ENCODE data around the gene DXO. TPM values are rescaled to one million over a fixed set of nuclear protein-coding genes. Genes with fewer than 3 reads are reported as not detected.

The DXO gene
- total RNA-seq, 1 experiment from 2014 or later = 43.6 TPM

DNA sequence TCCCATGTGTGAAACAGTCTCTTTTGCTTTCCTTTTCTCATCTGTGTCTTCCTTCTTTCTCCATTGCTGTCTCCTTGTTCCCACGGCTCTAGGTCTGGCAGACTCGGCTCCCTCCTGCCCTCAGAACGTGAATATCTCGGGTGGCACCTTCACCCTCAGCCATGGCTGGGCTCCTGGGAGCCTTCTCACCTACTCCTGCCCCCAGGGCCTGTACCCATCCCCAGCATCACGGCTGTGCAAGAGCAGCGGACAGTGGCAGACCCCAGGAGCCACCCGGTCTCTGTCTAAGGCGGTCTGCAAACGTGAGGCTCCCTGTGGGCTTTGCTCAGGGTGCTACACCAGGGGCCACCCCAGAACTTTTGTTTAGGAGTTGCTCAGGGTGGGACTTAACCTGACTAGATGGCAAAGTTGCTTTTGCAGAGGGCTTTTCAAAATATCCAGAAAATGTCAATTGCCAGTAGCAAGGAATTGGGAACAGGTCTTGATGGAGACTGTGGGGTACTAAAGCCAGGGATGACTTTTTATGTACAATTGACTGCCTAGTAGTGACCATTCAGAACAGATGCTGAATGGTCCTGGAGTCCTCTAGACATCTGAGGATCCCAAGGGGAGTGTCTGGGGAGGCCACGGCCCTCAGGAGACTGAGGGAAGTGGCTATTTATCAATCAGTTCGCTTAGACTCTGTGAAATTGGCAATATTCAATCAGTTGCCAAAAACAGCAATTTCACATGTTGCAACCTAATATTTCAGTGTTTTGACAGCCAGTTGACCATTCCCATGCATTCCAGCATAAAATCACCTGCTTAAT, 43.9 kb downstream of the DXO start:
- Mint-ChIP-seq H3K4me1 (ENCODE audit: low read depth, unreplicated experiment) (peaks cover 8% of the 10 kb centered on the region), H3K4me3 (ENCODE audit: low read depth, unreplicated experiment) (peak overlapping the region; percentile 1), H3K27ac (ENCODE audit: unreplicated experiment) (peak overlapping the region; percentile 57), H3K27me3 (ENCODE audit: unreplicated experiment) (peaks cover 4% of the 10 kb centered on the region), H3K36me3 (ENCODE audit: insufficient read depth, unreplicated experiment) (no peaks in the 10 kb centered on the region), H3K9me3 (ENCODE audit: low read depth, unreplicated experiment) (no peaks in the 10 kb centered on the region)
- no TSS peak for BruUV-seq (replicated peaks)
- CTCF ChIA-PET = interaction anchor here (0.6 to 0.7 kb wide), 2 partner anchors 26 to 267 kb away, joined by 3 read pairs; no protein-coding TSS in a partner anchor
- intact Hi-C loops (cut with micrococcal nuclease; ENCODE audit: unreplicated experiment) = no loop called here
- DNase-seq = no peak
- TF ChIP-seq, protein P1, sequence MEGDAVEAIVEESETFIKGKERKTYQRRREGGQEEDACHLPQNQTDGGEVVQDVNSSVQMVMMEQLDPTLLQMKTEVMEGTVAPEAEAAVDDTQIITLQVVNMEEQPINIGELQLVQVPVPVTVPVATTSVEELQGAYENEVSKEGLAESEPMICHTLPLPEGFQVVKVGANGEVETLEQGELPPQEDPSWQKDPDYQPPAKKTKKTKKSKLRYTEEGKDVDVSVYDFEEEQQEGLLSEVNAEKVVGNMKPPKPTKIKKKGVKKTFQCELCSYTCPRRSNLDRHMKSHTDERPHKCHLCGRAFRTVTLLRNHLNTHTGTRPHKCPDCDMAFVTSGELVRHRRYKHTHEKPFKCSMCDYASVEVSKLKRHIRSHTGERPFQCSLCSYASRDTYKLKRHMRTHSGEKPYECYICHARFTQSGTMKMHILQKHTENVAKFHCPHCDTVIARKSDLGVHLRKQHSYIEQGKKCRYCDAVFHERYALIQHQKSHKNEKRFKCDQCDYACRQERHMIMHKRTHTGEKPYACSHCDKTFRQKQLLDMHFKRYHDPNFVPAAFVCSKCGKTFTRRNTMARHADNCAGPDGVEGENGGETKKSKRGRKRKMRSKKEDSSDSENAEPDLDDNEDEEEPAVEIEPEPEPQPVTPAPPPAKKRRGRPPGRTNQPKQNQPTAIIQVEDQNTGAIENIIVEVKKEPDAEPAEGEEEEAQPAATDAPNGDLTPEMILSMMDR (IDR thresholded peaks at IDR 0.05; ENCODE audit: unreplicated experiment) = no peak

DNA sequence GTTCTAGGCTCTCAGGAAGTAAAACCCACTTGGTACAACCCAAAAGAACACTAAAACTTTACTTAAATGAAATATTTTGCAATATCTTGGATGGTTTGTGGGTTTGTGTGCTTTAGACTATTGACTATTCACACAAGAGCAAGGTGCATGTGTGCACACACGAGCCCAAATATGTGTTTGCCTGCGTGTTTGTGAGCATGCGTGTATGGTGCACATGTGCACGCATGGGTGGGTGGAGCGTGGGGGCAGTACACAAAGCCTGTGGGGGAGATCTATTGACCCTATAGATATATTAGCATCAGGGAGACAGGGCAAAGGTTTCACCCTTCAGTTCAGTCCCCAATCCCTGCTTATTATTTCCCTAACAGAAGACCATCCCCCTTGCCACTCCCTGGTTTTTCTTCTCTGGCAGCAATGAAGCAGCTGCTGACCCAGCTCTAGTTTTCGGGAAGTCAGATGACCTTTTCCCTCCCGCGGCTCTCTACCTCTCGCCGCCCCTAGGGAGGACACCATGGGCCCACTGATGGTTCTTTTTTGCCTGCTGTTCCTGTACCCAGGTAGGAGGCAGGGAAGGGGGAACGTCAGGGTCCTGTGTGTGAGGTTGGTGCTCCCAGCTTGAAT, 44.6 kb downstream of the DXO start, which contains the start of gene C2:
Gene C2, plus strand, starts transcription at position 476 of the 621 bp plus-strand sequence. Its CDS starts 36 bp downstream, at position 512.
- BruUV-seq (replicated peaks) = no TSS peak
- TF ChIP-seq, protein P1 (IDR thresholded peaks at IDR 0.05; ENCODE audit: unreplicated experiment) = no peak
- intact Hi-C loops (cut with micrococcal nuclease; ENCODE audit: unreplicated experiment) = no loop called here
- H3K4me1 Mint-ChIP-seq (ENCODE audit: low read depth, unreplicated experiment) = peaks cover 8% of the 10 kb centered on the region
- H3K36me3 Mint-ChIP-seq (ENCODE audit: insufficient read depth, unreplicated experiment) = no peaks in the 10 kb centered on the region
- H3K27me3 Mint-ChIP-seq (ENCODE audit: unreplicated experiment) = no peaks in the 10 kb centered on the region
- H3K9me3 Mint-ChIP-seq (ENCODE audit: low read depth, unreplicated experiment) = no peaks in the 10 kb centered on the region
- no peak for DNase-seq
- H3K4me3 Mint-ChIP-seq (ENCODE audit: low read depth, unreplicated experiment) = peak within 1 kb of the TSS; percentile 1
- peak within 1 kb of the TSS; percentile 57 for H3K27ac Mint-ChIP-seq (ENCODE audit: unreplicated experiment)
- CTCF ChIA-PET = interaction anchor here (0.7 to 0.9 kb wide), 2 partner anchors 10 to 25 kb away, joined by 3 to 5 read pairs; no protein-coding TSS in a partner anchor

DNA sequence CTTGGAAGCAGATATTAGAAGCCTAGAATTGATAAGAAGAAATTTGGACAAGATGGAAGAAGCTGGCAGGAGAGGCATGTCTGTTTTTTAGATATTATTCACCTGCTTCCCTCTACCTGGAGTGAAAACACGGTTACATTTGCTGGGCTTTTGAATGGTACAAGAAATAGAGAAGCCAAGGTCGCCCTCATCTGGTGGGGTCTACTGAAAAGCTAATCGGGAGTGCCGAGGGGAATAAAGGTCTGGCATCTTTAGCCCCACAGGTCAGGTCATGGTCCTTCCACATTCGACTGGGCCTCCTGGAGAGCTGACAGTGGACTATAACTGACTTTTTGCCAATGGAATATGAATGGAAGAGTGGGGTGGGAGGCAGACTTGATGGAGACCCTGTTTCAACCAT, 49.0 kb downstream of the DXO start:
- Mint-ChIP-seq H3K4me1 (ENCODE audit: low read depth, unreplicated experiment) (peaks cover 14% of the 10 kb centered on the region), H3K27me3 (ENCODE audit: unreplicated experiment) (no peaks in the 10 kb centered on the region), H3K27ac (ENCODE audit: unreplicated experiment) (no peak overlapping the region), H3K4me3 (ENCODE audit: low read depth, unreplicated experiment) (no peak overlapping the region), H3K36me3 (ENCODE audit: insufficient read depth, unreplicated experiment) (no peaks in the 10 kb centered on the region), H3K9me3 (ENCODE audit: low read depth, unreplicated experiment) (no peaks in the 10 kb centered on the region)
- peak; percentile 53 for DNase-seq
- intact Hi-C loops (cut with micrococcal nuclease; ENCODE audit: unreplicated experiment) = no loop called here
- CTCF ChIA-PET = interaction anchor here (0.6 to 2.0 kb wide), 4 partner anchors 23 to 242 kb away, joined by 3 to 8 read pairs (median 6); partner anchors contain the start of genes CFB and LY6G5C
- BruUV-seq (replicated peaks) = no TSS peak
- TF ChIP-seq, protein P1 (IDR thresholded peaks at IDR 0.05; ENCODE audit: unreplicated experiment) = no peak

DNA sequence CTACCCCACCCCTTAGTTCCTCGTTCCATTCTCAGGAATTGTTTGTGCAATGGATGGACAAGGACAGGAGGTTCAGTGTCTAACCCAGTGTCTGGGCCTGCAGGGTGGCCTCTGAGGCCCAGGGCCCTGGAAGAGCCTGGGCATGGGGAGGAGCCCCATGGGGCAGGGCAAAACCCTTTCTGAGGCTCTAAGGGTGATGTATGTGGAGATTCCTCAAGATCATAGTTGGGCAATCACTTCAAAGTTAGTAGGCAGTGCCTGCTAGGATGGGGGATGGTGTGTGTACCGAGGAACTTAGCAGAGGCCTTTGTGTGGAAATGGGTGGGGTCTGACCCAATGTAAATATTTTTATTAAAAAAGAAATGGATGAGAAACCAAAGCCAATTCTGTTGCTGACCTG, 51.1 kb downstream of the DXO start:
- no TSS peak for BruUV-seq (replicated peaks)
- no peak overlapping the region for H3K4me3 Mint-ChIP-seq (ENCODE audit: low read depth, unreplicated experiment)
- H3K4me1 Mint-ChIP-seq (ENCODE audit: low read depth, unreplicated experiment) = peaks cover 13% of the 10 kb centered on the region
- CTCF ChIA-PET = interaction anchor here (1.2 kb wide), 2 partner anchors 25 to 31 kb away, joined by 3 to 5 read pairs; partner anchors contain the start of gene CFB
- no peak for DNase-seq
- H3K27ac Mint-ChIP-seq (ENCODE audit: unreplicated experiment) = no peak overlapping the region
- intact Hi-C loops (cut with micrococcal nuclease; ENCODE audit: unreplicated experiment) = no loop called here
- no peaks in the 10 kb centered on the region for H3K9me3 Mint-ChIP-seq (ENCODE audit: low read depth, unreplicated experiment)
- no peaks in the 10 kb centered on the region for H3K36me3 Mint-ChIP-seq (ENCODE audit: insufficient read depth, unreplicated experiment)
- H3K27me3 Mint-ChIP-seq (ENCODE audit: unreplicated experiment) = no peaks in the 10 kb centered on the region
- TF ChIP-seq, protein P1 (IDR thresholded peaks at IDR 0.05; ENCODE audit: unreplicated experiment) = no peak

Small RNAs within 50 kb of the gene (microRNA-seq; reads per million reads assigned to microRNA genes)
- 7.4 reads per million, percentile 26 among the genes with 10 or more reads in this experiment for gene MIR1236

Other genes with a start within 250 kb of the DXO start
- gene MPIG6B, start 248.8 kb downstream of the DXO start, total RNA-seq (2022) = not detected in 2 replicates
- gene DDAH2, start 242.8 kb downstream of the DXO start, total RNA-seq (2022) = 81.4 and 89.6 TPM in 2 replicates
- 943 and 1,109 TPM in 2 replicates for gene CLIC1, start 235.6 kb downstream of the DXO start, total RNA-seq (2022)
- 156 and 176 TPM in 2 replicates for gene MSH5, start 232.1 kb downstream of the DXO start, total RNA-seq (2022)
- gene SAPCD1, start 209.5 kb downstream of the DXO start, total RNA-seq (2022) = 26.6 and 30.3 TPM in 2 replicates
- 22.1 and 37.6 TPM in 2 replicates for gene VWA7, start 194.8 kb downstream of the DXO start, total RNA-seq (2022)
- 316 and 331 TPM in 2 replicates for gene VARS1, start 176.4 kb downstream of the DXO start, total RNA-seq (2022)
- 126 and 144 TPM in 2 replicates for gene LSM2, start 165.2 kb downstream of the DXO start, total RNA-seq (2022)
- 4.2 and 4.3 TPM in 2 replicates for gene HSPA1L, start 156.9 kb downstream of the DXO start, total RNA-seq (2022)
- gene HSPA1A, start 156.6 kb downstream of the DXO start, total RNA-seq (2022) = 1,238 and 1,263 TPM in 2 replicates
- 687 and 705 TPM in 2 replicates for gene HSPA1B, start 144.4 kb downstream of the DXO start, total RNA-seq (2022)
- 133 and 159 TPM in 2 replicates for gene NEU1, start 109.3 kb downstream of the DXO start, total RNA-seq (2022)
- gene SLC44A4, start 93.1 kb downstream of the DXO start, total RNA-seq (2022) = 185 and 238 TPM in 2 replicates
- 131 and 138 TPM in 2 replicates for gene EHMT2, start 74.4 kb downstream of the DXO start, total RNA-seq (2022)
- gene ZBTB12, start 70.1 kb downstream of the DXO start, total RNA-seq (2022) = 22.6 and 28.1 TPM in 2 replicates
- gene C2, start 44.4 kb downstream of the DXO start, total RNA-seq (2022) = 5.0 and 6.3 TPM in 2 replicates
- gene CFB, start 26.0 kb downstream of the DXO start, total RNA-seq (2022) = 944 and 1,205 TPM in 2 replicates
- 141 and 157 TPM in 2 replicates for gene NELFE, start 13.2 kb downstream of the DXO start, total RNA-seq (2022)
- 182 and 201 TPM in 2 replicates for gene SKIC2, start 13.0 kb downstream of the DXO start, total RNA-seq (2022)
- gene C4A, start 9.9 kb upstream of the DXO start, total RNA-seq (2022) = 13.1 and 20.8 TPM in 2 replicates
- 7.8 and 13.4 TPM in 2 replicates for gene C4B, start 42.7 kb upstream of the DXO start, total RNA-seq (2022)
- 0.76 and 0.78 TPM in 2 replicates for gene CYP21A2, start 66.3 kb upstream of the DXO start, total RNA-seq (2022)
- 10.6 and 11.3 TPM in 2 replicates for gene TNXB, start 137.2 kb upstream of the DXO start, total RNA-seq (2022)
- gene ATF6B, start 156.1 kb upstream of the DXO start, total RNA-seq (2022) = 185 and 196 TPM in 2 replicates
- 13.8 and 15.6 TPM in 2 replicates for gene FKBPL, start 158.2 kb upstream of the DXO start, total RNA-seq (2022)
- 1.7 and 2.9 TPM in 2 replicates for gene PRRT1, start 179.8 kb upstream of the DXO start, total RNA-seq (2022)
- gene PPT2, start 182.0 kb upstream of the DXO start, total RNA-seq (2022) = 29.1 and 31.0 TPM in 2 replicates
- 18.8 and 20.2 TPM in 2 replicates for gene EGFL8, start 192.5 kb upstream of the DXO start, total RNA-seq (2022)
- gene AGPAT1, start 203.9 kb upstream of the DXO start, total RNA-seq (2022) = 138 and 139 TPM in 2 replicates
- 85.4 and 89.6 TPM in 2 replicates for gene RNF5, start 206.3 kb upstream of the DXO start, total RNA-seq (2022)
- gene AGER, start 212.1 kb upstream of the DXO start, total RNA-seq (2022) = 14.3 and 14.4 TPM in 2 replicates
- gene PBX2, start 218.1 kb upstream of the DXO start, total RNA-seq (2022) = 122 and 141 TPM in 2 replicates
- gene GPSM3, start 220.5 kb upstream of the DXO start, total RNA-seq (2022) = 6.2 and 6.3 TPM in 2 replicates

Measured in Calu3 (cell line).